GM21526 (cell line): ENCODE results near the gene CCT6A.
"Not testable (repeated sequence)": the region's sequence is repeated elsewhere in the genome, so short reads cannot be mapped to it uniquely, and the experiment has no call there.

ENCODE experiments used
- ATAC-seq: cut with Tn5 transposase; IDR thresholded peaks from one replicate; pipeline ENCODE4 v1.9.1; 2021; ENCODE audit warnings: moderate library complexity; ENCODE audit not compliant: unreplicated experiment, low FRiP score

Gene CCT6A

DNA sequence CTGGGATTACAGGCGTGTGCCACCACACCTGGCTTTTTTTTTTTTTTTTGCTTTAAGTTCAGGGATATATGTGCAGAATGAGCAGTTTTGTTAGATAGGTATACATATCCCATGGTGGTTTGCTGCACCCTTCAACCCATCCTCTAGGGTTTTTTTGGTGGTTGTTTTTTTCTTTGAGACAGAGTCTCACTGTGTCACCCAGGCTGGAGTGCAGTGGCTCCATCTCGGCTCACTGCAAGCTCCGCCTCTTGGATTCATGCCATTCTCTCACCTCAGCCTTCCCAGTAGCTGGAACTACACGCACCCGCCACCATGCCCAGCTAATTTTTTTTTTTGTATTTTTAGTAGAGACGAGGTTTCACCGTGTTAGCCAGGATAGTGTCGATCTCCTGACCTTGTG lies 2.8 kb upstream of the CCT6A start:
- not testable (repeated sequence) for ATAC-seq

DNA sequence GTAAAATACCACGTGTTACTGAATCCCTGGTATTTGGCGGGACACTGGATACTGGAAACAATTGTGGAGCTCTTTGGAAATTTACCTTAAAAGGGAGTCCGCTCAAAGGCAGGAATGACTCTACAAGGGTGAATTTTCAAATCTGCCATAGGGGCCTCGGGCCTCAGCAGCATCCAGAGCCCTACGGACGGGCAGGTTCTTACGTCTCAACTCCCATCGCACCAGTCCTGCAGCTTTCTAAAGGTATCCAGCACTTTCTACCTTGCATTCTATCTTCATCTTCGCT lies 569 bp upstream of the CCT6A start:
- ATAC-seq: no peak

DNA sequence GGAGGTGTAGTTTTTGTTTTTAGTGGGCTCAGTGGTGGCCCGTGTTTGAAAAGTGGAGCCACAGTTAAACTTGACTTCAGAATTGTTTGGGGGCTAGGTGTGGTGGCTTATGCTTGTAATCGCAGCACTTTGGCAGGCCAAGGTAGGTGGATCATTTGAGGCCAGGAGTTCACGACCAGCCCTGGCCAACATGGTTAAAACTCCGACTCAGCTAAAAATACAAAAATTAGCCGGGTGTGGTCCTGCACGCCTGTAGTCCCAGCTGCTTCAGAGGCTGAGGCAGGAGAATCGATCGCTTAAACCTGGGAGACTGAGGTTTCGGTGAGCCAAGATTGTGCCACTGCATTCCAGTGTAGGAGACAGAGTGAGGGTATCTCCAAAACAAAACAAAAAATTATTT lies 1.8 kb downstream of the CCT6A start:
- no peak for ATAC-seq

DNA sequence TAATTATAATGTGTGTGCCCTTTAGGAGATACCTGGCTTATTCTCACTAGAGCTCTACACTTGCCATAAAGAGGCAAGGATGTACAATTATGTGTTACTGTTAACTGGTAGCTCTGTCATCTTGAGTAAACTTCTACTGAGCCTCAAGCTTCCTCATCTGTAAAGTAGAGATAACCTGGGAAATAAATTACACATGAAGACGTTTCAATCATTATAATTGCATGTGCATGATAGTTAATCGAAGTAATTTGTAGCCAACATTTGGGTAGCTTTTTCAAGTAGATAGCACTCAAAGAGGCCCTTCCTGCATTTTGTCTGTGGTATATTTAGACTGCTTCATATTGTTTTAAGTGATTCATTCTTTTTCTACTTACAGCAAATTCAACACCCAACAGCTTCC lies 2.4 kb downstream of the CCT6A start:
- ATAC-seq: no peak

DNA sequence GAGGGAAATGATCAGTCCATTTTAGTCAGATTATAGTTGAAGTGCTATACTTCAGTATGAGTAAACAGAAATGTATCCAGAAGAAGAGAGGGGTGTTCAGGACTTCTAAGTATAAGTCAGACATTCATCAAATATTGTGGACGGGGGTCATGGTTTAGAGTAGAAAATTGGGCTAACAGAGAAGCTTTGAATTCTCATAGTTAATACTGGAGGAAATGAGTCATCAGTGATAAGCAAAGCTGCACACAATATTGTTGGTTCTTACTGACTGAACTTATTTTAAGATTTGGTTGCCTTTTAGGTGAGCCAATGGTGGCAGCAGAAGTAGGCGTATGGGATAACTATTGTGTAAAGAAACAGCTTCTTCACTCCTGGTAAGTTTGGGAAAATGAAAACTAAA lies 10.8 kb downstream of the CCT6A start:
- ATAC-seq: no peak

DNA sequence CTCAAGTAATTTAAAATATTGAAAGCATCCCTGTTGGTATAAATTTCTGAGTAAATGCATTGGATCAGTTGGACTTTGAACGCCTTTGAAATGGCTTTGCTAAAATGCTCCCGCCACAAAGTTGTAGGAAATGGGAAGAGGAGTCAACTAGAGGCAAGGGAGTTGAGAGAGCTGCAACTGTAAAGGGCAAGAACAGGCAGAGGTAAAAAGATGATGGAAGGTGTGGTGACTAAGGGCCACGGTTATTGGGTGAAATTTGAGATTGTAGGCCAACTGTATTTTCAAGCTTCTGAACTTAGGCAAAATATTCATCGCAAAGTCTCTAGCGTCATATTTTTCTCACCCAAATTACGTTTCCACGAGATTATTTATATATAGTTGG lies 11.9 kb downstream of the CCT6A start:
- ATAC-seq: no peak

DNA sequence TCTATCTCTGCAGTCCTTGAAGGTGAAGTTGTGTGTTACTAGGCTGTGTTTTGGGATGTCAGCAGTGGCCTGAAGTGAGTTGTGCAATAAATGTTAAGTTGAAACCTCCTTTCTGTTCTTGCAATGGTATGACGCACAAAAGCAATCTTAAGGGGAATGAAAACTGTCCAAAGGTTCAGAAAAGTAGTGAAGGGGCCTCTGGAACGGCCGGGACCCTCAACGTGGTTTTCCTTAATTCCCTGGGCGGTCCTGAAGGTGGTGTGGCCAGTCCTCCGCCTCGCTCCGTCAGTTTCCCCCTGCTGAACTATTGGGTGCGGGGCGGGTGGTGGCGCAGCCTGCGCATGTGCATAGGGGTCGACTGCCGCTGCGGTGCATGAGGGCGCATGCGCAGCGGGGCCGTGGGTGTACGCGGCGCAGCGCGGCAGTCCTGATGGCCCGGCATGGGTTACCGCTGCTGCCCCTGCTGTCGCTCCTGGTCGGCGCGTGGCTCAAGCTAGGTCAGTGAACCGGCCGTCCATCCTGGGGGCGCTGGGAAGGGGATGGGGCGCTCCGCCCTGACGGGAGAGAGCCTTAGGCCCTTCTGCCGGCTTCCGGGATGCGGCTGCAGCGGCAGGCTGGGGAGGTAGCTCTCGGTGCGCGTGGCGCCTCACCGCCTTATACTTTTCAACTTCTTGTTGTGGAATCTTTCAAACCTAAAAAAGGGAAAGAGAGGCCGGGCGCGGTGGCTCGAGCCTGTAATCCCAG lies 12.5 kb downstream of the CCT6A start, which contains the start of gene SUMF2:
Gene SUMF2, plus strand, starts transcription at position 405 of the 744 bp plus-strand sequence. Its CDS starts 26 bp downstream, at position 431.
- ATAC-seq: peak; percentile 78

DNA sequence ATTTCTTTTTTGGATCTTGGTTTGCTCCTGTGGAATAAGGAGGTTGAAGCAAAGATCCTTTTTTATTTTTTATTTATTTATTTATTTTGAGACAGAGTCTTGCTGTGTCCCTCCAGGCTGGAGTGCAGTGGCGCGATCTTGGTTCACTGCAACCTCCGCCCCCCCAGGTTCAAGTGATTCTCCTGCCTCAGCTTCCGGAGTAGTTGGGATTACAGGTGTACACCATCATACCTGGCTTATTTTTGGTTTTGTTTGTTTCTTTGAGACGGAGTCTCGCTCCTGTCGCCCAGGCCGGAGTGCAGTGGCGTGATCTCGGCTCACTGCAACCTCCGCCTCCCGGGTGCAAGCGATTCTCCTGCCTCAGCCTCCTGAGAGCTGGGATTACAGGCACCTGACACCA lies 14.8 kb downstream of the CCT6A start:
- ATAC-seq: not testable (repeated sequence)

DNA sequence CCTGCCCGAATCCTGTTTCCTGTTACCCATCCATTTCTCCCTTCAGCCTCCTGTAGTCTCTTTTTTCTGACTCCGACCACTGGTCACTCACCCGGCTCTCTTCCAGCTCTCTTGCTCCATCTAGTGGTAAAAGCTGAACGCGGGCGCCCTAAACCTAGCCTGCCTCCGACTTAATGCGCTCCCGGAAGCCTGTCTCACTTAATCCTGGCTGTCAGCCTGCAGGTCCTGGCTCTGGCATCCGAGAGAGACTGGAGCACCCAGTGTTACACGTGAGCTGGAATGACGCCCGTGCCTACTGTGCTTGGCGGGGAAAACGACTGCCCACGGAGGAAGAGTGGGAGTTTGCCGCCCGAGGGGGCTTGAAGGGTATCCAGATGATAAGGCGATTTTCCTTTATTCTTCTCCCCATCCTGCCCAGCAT lies 22.8 kb downstream of the CCT6A start:
- peak; percentile 90 for ATAC-seq

DNA sequence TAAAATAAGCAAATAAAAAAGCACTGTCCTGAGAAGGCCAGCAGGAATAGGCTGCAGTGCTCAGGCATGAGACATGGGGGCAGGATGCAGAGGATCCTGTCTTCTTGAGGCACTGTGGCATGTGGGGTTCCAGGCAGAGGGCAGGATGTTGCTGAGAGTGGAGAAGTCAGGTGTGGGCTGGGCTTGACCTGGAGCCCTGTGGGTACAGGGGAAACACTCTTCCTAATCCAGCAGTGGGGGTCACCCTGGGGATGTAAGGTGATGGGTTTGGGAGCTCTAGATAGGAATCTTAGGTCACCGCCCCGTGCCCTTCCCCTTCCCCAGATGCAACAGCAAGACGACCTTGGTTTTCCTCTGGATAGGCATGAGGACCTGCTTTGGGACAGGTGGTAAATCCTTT lies 26.1 kb downstream of the CCT6A start:
- ATAC-seq: no peak

DNA sequence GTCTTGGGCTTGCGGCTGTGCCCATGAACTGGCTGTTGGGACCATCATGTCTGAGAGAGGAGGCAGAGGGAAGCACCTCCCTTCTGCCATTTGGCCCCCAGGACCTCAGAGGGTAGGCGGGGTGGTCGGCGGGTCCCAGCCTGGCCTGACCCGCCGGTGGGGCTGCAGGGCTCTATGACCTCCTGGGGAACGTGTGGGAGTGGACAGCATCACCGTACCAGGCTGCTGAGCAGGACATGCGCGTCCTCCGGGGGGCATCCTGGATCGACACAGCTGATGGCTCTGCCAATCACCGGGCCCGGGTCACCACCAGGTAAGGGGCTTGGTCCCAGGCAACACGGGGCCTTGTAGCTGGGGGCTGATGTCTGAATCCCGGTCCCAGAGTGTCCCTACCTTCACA lies 26.6 kb downstream of the CCT6A start:
- ATAC-seq: no peak

DNA sequence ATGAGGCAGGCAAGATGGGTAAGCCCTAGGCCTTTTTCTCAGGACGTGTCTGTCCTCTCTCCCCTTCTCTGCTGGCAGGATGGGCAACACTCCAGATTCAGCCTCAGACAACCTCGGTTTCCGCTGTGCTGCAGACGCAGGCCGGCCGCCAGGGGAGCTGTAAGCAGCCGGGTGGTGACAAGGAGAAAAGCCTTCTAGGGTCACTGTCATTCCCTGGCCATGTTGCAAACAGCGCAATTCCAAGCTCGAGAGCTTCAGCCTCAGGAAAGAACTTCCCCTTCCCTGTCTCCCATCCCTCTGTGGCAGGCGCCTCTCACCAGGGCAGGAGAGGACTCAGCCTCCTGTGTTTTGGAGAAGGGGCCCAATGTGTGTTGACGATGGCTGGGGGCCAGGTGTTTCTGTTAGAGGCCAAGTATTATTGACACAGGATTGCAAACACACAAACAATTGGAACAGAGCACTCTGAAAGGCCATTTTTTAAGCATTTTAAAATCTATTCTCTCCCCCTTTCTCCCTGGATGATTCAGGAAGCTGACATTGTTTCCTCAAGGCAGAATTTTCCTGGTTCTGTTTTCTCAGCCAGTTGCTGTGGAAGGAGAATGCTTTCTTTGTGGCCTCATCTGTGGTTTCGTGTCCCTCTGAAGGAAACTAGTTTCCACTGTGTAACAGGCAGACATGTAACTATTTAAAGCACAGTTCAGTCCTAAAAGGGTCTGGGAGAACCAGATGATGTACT lies 28.1 kb downstream of the CCT6A start:
- ATAC-seq: no peak

DNA sequence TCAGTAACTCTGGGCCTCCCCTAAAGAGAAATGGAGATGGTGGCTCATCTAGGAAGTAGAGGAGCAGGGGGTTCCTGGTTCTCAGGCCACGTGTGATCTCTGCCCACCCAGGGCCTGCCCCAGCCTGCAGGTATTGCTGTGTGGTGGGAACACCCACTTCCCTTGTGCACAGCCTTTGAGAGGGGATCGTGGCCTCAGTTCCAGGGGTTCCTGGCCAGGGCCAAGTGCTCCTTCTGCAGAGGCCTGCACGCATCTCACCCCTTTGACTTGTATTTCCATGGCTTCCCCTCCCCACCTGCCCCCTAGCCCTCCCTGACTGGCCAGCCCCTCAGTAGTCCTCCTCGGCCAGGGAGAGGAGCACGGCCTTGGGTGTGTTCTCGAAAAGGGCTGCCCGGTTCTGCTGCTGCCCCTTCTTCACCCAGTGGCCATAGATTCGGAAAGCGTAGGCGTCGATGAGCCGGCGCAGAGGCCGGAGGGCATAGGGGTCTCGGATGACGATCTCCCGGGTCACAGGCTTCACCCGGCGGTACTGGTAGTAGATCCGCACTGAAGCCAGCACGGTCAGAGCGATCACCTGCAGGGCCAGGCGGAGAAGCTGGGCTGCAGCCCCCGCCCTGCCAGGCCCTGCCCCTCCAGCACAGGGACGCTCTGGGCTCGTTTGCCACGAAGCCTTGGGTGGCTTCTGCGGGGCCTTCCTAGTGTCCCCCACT lies 29.3 kb downstream of the CCT6A start:
- ATAC-seq: not testable (repeated sequence)

DNA sequence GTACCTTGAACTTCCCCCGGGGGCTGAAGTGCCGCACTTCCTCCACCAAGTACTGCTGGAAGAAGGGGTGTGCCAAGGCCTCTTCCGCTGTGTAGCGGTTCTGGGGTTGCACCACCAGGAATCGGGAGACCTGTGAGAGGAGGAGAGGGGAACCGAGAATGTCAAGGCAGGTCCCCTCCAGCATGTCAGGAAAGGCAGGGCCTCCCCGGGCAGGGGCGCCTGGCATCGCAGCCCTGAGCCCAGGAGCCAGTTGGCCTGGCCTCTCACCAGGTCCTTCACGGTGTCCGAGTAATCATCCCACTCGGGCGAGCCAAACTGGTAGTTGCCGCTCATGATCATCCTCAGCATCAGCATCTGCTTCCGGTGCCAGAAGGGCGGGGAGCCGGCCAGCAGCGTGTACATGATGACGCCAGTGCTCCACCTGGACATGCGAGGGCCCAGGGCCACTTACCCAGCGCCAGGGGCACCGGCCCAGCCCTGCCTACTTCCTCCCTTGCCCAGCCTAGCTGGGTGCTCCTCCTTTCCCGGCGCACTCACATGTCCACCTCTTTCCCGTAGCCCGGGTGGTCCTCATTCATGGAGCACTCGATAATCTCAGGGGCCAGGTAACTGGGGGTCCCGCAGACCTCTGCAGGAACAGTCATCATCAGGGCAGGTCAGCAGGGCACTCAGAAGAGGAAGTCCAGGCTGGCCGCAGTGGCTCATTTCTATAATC lies 30.2 kb downstream of the CCT6A start:
- no peak for ATAC-seq

DNA sequence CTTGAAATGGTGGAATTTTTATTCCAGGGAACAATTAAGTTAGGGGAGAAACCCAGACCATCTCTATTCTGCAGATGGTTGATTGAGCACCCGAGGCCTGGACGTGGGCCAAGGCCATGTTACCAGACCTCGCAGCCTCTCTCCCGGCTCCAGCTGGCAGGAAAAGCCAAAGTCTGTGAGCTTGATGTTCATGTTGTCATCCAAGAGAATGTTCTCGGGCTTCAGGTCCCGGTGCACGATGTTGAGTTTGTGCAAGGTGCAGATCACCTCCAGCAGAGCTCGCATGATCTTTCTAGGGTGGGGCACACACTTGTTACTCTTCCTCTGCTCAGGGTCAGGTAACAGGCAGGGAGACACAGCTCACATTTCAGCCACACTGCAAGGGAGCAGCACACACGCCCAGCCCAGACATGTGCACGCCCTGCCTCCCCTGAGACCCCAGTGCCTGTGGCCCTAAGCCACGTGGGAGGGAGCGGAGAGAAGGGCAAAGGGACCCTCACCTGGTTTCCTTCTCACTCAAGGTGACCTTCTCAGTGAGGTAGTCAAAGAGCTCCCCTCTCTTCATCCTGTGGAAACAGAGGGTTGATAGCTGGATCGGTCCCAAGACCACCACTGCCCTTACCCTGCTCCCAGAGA lies 31.7 kb downstream of the CCT6A start:
- ATAC-seq: no peak

DNA sequence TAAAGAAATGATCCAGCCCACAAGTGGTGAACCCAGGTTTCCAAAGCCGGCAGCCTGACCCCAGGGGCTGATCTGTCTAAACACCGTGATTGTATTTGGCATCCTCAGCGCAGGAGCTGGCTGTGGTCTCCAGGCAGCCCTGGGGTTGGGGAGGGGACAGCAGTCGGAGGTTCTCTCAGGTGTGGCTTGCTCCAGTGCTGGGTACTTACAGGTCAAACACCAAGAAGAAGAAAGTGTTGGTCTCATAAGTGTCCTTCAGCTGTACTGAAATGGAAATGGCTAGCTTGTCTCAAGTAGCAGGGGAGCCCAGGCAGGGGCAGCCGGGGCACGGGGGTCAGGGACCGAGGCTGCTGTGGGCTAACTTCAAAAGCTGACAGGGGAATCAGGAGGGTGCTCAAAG lies 35.2 kb downstream of the CCT6A start:
- ATAC-seq: no peak

DNA sequence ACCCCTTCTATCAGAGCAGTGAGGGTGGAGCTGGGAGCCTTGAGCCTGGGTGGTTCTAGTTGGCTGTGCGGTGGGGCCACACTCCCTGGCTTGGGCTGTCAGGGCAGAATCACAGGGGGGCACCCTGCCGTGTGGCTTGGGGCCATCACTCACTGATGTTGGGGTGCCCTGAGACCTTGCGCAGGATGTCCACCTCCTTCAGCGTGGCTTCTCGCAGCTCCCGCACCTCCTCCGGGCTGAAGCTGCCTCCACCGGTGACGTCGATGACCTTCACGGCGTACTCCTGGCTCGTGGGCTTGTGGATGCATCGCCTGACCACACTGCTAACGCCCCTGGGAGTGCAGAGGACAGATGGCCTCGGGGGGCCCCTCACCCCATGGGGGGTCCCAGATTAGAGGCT lies 35.9 kb downstream of the CCT6A start:
- no peak for ATAC-seq

DNA sequence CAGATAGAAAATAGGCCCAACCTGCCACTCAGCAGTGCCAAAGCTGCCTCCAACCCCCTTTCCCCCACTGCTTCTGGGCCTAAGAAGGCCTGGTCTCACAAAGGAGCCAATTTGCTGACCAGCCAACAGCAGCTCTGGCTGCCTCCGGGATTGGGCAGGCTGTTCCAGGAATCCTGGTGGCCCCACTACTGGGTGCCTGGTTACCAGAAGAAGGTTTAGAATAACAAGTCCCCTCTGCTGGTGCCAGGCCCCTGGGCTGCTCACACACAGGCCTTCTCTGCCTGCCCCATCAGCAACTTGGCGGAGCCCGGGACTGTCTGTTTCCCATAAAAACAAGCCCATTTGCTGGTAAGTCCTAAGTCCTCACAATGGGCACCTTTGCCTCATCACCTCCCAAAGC lies 40.0 kb downstream of the CCT6A start:
- no peak for ATAC-seq

DNA sequence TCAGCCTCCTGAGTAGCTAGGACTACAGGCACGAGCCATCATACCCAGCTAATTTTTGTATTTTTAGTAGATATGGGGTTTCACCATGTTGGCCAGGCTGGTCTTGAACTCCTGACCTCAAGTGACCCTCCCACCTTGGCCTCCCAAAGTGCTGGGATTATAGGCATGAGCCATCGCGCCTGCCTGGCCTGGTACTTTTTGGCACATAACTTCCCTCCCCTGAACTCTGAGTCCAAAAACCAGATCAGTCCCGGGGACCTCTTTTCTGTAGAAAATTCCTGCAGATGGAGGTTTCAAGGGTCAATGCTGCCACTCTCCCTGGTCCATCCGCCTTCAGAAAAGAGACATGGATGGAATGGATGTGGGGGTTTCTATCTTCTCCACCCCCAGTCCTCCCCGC lies 40.8 kb downstream of the CCT6A start:
- not testable (repeated sequence) for ATAC-seq

DNA sequence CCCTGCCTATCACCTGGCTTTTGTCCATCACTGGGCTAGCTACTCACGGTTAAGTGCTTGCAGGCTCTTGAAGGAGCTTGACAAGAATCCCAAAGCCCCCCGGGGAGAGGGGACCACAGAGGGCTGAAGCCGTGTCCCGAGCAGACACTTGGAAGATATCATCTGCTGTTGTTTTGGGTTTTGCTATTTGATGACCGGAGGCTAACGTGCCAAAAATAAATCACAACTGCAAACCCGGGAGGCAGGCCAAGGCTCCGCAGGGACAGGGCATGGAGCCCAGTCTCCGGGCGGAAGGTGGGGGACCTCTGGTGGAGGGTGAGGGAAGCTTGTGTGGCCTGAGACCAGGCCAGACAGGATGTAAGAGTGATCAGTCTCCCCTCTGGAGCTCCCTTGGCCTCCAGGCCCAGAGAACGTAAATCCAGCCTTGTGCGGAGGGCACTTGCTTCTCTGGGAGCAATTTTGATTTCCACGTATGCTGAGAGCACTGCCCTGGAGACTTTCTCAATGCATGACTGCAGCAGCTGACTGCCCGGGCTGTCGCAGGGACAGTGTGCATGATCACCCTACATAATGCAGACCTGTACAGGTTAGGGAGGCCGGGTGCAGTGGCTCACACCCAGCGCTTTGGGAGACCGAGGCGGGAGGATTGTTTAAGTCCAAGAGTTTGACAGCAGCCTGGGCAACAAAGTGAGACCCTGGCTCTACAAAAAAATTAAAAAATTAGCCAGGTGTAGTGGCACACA lies 41.4 kb downstream of the CCT6A start, which contains the start of gene PHKG1:
Gene PHKG1, minus strand, starts transcription at position 164 of the 743 bp plus-strand sequence. CDS start 4,011 bp downstream, outside the sequence.
- no peak for ATAC-seq
